Peyer's patch (tissue), 4 donors: ENCODE results near the gene CHST7.

Source experiments
- CTCF ChIP-seq, 6 experiments: fragments of 450-650 bp in 4 of 6; fragments of 200-600 bp in 2 of 6; sonication (generic) in 1 of 6; IDR thresholded peaks; one replicate each; pipeline ENCODE4 v1.5.1; 2017 to 2019; ENCODE audit warnings: antibody characterized with exemption in 6 of 6, mild to moderate bottlenecking in 3 of 6, moderate library complexity in 1 of 6
- POLR2A ChIP-seq, 2 donors: fragments of 450-650 bp; IDR thresholded peaks; one replicate each; pipeline ENCODE4 v1.5.1; 2017; ENCODE audit warnings: antibody characterized with exemption in 2 of 2, mild to moderate bottlenecking in 2 of 2, moderate library complexity in 2 of 2

GRCh38 chrX:46627062-46627461, 53.5 kb downstream of the CHST7 start:
- TF ChIP-seq CTCF (IDR thresholded peaks at IDR 0.05) (no peak), POLR2A (IDR thresholded peaks at IDR 0.05) (no peak)
